H7 (cell line): Measurements from ENCODE around the gene PTBP2. TPM values are rescaled to one million over a fixed set of nuclear protein-coding genes. Genes with fewer than 3 reads are reported as not detected.

Source experiments
- DNase-seq: peaks from one replicate; pipeline ENCODE4 v3.0.0; 2012
- H3K27me3 ChIP-seq: 2 replicates; pipeline ENCODE4 v1.6.0; 2011; ENCODE audit warnings: mild to moderate bottlenecking, low read length; ENCODE audit not compliant: control insufficient read depth, insufficient read depth
- H3K36me3 ChIP-seq: replicated peaks from 2 replicates; pipeline ENCODE4 v1.5.1; 2011; ENCODE audit warnings: low read length; ENCODE audit not compliant: control insufficient read depth, insufficient read depth
- H3K4me3 ChIP-seq: 2 replicates; pipeline ENCODE4 v1.5.1; 2011; ENCODE audit warnings: low read depth, mild to moderate bottlenecking, control low read depth, low read length, moderate library complexity; ENCODE audit not compliant: insufficient read depth
- total RNA-seq: library from RNA; depleted of rRNA; stranded (reverse); fragments of >200 nt; shearing (Covaris generic); gene quantifications from 2 replicates; pipeline ENCODE4 v1.2.3, GENCODE V29; 2014

The PTBP2 gene
- total RNA-seq, 1 experiment from 2014 or later = 88.5 TPM

DNA sequence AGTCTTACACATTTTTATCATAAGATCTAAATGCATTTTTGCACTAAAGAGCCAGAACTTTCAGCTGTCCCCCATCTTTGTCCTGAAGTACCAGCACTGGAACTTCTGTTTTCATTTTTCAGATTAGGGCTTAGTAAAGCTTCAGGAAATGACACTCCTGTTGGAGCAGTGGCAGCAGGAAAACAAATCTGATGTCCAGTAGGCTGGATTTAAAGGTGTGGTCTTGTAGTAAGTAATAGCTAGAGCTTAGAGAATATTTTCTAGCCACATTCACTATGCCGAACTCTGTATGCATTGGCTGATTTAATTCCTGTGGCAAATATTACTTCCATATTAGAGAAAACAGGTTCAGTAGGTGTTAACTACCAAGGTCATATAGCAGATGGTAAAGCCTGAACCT lies 103.6 kb downstream of the PTBP2 start:
- no peak for DNase-seq
- Histone ChIP-seq H3K4me3 (no peak overlapping the region), H3K27me3 (no peaks in the 10 kb centered on the region), H3K36me3 (no peaks in the 10 kb centered on the region; the same call in 1 of the 2 replicates)

DNA sequence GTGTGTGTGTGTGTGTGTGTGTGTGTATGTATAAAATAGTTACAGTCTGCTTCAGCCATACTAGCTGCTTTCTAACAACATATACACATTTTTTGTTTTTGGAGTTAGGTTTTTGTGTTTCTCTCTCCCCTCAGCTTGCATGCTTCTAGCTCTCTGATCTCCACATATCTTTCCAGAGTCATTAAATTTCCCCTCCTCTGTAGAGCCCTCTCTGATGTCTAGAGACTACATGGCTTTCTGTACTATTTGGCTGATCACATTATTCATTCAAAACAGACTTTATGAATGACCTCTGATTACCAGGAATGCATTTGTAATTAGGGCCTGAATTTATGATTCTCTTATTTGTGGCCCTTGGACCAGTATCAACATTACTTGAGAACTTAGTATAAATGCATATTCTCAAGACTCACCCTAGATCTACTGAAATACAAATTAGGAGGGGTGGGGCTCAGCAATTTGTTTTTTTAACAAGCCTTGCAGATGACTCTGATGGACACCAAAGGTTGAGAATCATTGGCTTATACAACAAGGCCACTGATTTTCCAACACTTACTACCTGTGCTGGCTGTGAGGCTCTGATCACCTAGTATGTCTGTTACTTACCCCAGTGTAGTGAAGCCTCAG lies 104.5 kb downstream of the PTBP2 start:
- Histone ChIP-seq H3K36me3 (no peaks in the 10 kb centered on the region; the same call in 1 of the 2 replicates), H3K4me3 (no peak overlapping the region), H3K27me3 (no peaks in the 10 kb centered on the region)
- no peak for DNase-seq

DNA sequence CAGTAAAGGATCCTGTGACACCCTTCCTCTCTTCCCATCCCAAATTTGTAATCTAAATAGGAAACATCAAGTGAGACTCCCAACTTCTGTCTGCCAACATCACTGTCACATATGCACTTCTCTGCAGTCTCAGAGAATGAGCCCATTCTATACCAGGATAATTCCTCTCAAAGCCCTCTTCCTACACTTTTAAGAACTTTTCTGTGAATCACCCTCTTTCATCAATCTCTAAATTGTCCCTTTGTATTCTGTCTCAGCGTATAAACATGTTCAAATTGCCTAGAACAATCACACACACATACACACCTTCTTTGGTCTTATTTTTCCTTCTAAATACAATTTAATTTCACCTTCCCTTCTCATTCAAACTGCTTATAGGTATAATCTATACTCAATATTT lies 111.8 kb downstream of the PTBP2 start:
- no peak overlapping the region for H3K4me3 ChIP-seq
- H3K27me3 ChIP-seq = no peaks in the 10 kb centered on the region
- DNase-seq = no peak
- H3K36me3 ChIP-seq = no peaks in the 10 kb centered on the region

DNA sequence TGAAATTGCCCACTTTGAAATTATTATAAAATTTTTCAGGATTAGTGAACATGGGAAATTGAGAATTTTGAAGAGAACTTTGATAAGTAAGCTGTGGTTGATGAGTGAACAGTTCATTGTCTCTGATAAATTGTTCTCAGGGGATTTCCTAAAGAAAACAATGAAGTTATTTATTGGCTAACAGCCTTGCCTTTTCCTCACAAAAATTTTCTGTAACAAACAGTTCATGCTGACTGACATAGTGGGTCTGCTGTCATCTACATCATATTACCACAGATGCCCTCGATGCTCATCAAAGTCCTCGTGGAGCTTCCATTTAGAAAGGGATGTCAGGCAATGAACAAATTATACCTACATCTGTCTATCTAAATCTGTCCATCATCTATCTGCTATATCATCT lies 113.4 kb downstream of the PTBP2 start:
- Histone ChIP-seq H3K36me3 (no peaks in the 10 kb centered on the region), H3K4me3 (no peak overlapping the region), H3K27me3 (no peaks in the 10 kb centered on the region)
- no peak for DNase-seq

DNA sequence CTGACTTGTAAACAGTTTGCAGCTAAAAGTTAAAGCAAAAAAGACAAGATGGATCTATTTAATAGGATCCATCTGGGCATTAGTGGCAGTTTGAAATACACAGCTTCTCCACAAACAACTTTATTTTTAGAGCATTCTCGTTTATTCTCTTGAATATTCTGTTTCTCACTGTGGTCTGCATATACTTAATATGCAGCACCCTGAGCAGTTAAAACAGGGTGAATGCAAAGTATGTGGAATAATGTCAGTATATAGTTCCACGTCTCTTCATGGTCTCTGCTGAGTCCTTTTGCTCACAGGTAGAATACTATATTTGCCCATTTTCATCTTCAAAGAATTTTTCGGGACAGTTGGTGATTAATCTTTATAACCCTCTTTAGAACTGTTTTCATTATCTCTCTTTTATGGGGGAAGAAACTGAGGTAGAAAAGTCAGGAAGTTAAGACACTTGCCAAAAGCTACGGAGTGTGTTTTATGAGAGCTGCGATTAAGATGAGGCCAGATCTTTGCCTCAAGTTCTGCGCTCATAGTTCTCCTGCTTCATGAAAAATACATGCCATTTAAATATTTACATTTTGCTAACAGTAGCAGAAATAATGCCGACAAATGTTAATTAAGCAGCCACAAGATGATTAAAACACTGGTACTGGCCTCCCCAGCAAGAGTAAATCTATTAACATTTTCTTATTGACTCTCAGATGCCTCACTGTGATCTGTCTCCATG lies 115.6 kb downstream of the PTBP2 start:
- no peaks in the 10 kb centered on the region for H3K36me3 ChIP-seq
- no peak for DNase-seq
- no peak overlapping the region for H3K4me3 ChIP-seq
- H3K27me3 ChIP-seq = no peaks in the 10 kb centered on the region

DNA sequence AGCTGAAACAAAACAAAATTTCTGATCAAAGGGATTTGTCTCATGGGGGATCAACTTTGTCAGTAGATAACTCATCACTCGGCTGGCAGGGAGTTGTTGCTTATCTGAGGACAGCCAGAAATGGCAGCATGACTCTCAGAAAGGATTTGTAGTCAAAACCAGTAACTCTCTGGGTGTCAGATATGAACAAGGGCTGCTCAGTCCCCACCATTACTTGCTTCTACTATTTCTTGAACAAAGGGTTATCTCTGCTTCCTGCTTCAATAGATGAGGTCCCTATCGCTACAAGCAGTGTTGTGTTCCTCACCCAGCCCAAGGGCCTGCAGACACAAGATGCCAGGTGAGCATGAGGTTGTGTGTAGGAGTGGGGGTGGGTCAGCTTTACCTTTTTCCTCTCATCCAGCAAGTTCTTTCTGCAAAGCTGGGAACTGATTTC lies 116.2 kb downstream of the PTBP2 start:
- Histone ChIP-seq H3K4me3 (no peak overlapping the region), H3K27me3 (no peaks in the 10 kb centered on the region), H3K36me3 (no peaks in the 10 kb centered on the region)
- DNase-seq = no peak

DNA sequence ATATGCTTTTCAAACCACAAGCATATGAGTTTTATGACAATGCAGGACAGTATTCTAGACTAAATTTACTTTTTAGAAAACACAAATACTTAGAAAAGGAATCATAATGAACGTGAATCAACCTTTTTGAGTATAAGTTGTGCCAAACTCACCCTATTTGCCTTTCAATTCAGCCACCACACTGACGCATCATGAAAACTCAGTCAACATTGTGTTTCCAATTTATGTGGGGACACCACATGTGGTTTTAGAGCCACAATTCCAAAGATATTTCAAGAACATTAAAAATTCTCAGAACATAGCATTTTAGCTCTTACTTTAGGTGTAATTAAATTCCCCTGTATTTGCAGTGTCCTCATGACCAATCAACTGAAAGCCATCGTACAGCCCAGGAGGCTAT lies 118.8 kb downstream of the PTBP2 start:
- Histone ChIP-seq H3K4me3 (no peak overlapping the region), H3K27me3 (no peaks in the 10 kb centered on the region), H3K36me3 (no peaks in the 10 kb centered on the region)
- DNase-seq = no peak

DNA sequence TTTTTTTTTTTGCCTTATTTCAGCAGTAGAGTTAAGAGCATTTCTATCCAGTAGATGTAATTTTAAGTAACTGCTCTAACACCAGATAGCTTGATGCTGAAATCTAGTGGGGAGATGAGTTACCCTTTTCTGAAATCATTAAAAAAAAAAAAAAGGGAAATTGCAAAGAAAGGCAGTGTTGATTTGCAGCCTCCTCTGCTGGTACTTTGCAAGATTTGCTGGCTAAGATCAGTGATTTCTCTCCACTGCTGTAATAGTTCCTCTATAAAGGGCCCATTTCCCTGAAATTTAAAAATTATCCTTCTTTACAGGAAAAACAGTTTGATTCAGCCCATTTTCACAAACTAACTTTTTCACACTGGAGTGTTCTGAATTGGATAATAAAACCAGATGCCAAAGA lies 120.6 kb downstream of the PTBP2 start:
- DNase-seq = no peak
- Histone ChIP-seq H3K36me3 (no peaks in the 10 kb centered on the region), H3K27me3 (no peaks in the 10 kb centered on the region), H3K4me3 (no peak overlapping the region)

DNA sequence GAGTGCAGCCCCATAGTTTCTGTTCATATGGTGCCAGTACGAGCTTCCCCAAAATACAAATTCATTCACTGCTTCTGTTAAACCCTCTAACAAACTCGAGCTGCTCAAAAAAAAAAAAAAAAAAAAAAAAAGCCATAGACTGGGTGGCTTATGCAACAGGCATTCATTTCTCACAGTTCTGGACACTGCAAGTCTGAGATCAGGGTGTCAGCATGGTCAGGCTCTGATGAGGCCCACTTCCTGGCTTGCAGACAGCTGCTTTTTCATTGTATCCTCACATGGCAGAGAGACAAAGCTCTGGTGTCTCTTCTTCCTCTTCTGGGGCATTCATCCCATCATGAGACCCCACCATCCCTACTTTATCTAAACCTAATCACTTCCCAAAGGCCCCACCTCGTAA lies 121.6 kb downstream of the PTBP2 start:
- no peaks in the 10 kb centered on the region for H3K36me3 ChIP-seq
- H3K4me3 ChIP-seq = no peak overlapping the region
- H3K27me3 ChIP-seq = no peaks in the 10 kb centered on the region
- DNase-seq = no peak

DNA sequence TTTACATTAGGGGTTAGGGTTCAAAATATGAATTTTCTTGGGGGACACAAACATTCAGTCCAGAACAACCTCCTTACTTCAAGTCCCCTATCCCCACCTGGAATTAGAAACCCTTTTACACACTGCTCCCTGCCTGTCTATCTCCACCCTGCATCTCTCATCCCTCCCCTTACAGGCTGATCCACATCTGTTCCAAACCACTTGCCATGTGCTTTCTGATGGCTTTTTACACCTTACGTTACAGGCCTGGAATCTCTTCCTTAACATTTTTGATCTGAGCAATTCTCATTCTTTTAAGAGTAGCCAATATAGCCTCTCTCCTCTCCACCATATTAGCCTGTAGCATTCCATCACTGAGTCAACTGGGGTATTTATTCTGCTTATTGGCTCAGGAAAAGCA lies 122.0 kb downstream of the PTBP2 start:
- no peak for DNase-seq
- no peak overlapping the region for H3K4me3 ChIP-seq
- H3K27me3 ChIP-seq = no peaks in the 10 kb centered on the region
- H3K36me3 ChIP-seq = no peaks in the 10 kb centered on the region

DNA sequence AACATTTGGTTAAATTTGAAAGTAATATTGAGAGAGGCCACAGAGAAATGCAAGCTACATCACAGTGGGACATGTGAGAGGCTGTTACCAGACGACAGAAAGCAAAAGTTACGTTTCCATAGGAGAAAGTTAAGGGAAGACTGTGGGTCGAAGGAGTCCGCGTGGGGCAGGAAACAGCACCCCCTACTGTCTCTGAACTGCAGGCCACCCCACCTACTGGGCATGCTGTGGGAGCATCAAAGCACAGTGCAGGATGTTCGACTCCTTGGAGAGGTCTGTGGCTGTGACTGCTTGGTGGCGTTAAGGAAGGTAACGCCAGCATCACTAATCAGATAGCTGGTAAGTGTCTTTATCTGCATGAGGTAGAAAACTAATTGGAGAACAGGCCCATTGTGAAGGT lies 123.9 kb downstream of the PTBP2 start:
- Histone ChIP-seq H3K36me3 (no peaks in the 10 kb centered on the region), H3K4me3 (no peak overlapping the region), H3K27me3 (no peaks in the 10 kb centered on the region)
- peak; percentile 48 for DNase-seq

DNA sequence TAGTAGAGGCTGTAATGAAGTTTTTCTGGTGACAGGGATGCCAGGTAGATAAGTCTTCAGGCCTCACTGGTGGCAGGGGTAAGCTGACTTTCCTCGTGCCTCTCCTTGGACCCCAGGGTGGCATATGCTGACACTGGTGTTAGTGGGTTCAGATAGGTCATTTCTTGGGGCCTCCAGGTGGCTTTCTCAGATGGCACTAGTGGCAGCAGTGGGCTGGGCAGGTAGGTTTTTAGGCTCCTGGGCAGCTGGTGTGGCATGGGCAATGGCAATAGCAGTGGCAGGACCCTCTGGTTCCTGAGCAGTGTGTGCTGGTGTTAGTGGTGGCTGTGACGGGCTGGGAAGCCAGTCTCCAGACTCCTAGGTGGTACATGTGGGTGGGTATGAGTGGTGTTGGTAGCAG lies 140.3 kb downstream of the PTBP2 start:
- Histone ChIP-seq H3K36me3 (no peaks in the 10 kb centered on the region), H3K27me3 (no peaks in the 10 kb centered on the region), H3K4me3 (no peak overlapping the region)
- no peak for DNase-seq

DNA sequence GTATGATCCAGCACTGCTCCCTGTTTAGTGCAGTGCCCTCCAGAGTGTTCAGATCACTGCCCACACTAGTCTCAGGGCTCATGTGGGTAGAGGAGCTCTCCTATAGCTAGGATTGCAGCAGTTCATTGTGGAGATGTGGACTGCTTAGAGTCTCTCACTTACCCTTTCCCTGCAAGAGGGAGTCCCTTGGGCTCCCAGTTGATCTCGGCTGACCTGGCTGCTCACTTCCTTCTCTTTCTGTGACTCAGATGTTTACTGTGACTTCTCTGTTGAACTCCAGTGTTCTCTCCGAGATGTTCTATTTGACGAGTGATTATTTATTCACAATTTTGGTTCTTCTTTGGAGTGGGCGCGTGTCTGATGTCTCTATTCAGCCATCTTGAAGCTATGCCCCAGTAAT lies 141.9 kb downstream of the PTBP2 start:
- Histone ChIP-seq H3K4me3 (no peak overlapping the region), H3K27me3 (no peaks in the 10 kb centered on the region), H3K36me3 (no peaks in the 10 kb centered on the region)
- DNase-seq = no peak
